Skeletal muscle tissue (tissue), 4 donors: ENCODE measurements around the gene RNGTT. TPM values are rescaled to one million over a fixed set of nuclear protein-coding genes. Genes with fewer than 3 reads are reported as not detected.
"Not testable (repeated sequence)": the region's sequence is repeated elsewhere in the genome, so short reads cannot be mapped to it uniquely, and the experiment has no call there.

Experiments used
- H3K27ac ChIP-seq: one replicate; pipeline ENCODE4 v1.7.0; 2013; ENCODE audit warnings: mild to moderate bottlenecking, low read depth, low read length, inconsistent platforms
- H3K27me3 ChIP-seq, 3 donors: one replicate each; pipeline ENCODE4 v1.7.0; 2013; ENCODE audit warnings: low read length in 3 of 3; ENCODE audit not compliant: control insufficient read depth in 3 of 3, insufficient read depth in 3 of 3
- H3K36me3 ChIP-seq, 3 donors: one replicate each; pipeline ENCODE4 v1.7.0; 2013; ENCODE audit warnings: low read length in 3 of 3; ENCODE audit not compliant: control insufficient read depth in 3 of 3, insufficient read depth in 3 of 3
- H3K4me1 ChIP-seq, 3 donors: one replicate each; pipeline ENCODE4 v1.7.0; 2013; ENCODE audit warnings: low read length in 3 of 3, mild to moderate bottlenecking in 3 of 3; ENCODE audit not compliant: control insufficient read depth in 3 of 3, insufficient read depth in 3 of 3
- H3K4me3 ChIP-seq, 3 donors: one replicate each; pipeline ENCODE4 v1.7.0; 2013; ENCODE audit warnings: low read length in 3 of 3
- H3K9ac ChIP-seq, 3 donors: one replicate each; pipeline ENCODE4 v1.7.0; 2013; ENCODE audit warnings: low read length in 3 of 3, mild to moderate bottlenecking in 3 of 3, moderate library complexity in 2 of 3, low read depth in 1 of 3
- H3K9me3 ChIP-seq, 3 donors: one replicate each; pipeline ENCODE4 v1.7.0; 2013; ENCODE audit warnings: low read length in 3 of 3; ENCODE audit not compliant: control insufficient read depth in 3 of 3
- total RNA-seq: library from RNA; depleted of rRNA; stranded (reverse); fragments of >200 nt; gene quantifications from one replicate; pipeline ENCODE4 v1.2.3, GENCODE V29; 2014
- donor health status: Osteomylitis.

Gene RNGTT
- total RNA-seq, 1 donor from 2014 or later, result 19.3 TPM

- Histone ChIP-seq H3K27ac (no peak overlapping the region), H3K36me3 (no peaks in the 10 kb centered on the region), H3K4me3 (no peak overlapping the region), H3K9ac (no peak overlapping the region), H3K9me3 (no peaks in the 10 kb centered on the region), H3K27me3 (no peaks in the 10 kb centered on the region), H3K4me1 (no peaks in the 10 kb centered on the region)
These were observed 17.9 kb downstream of the RNGTT start for GRCh38 chr6:88945415-88946008.

- Histone ChIP-seq H3K27me3 (no peaks in the 10 kb centered on the region), H3K36me3 (peaks cover 2 to 5% (median 3%) of the 10 kb centered on the region in 3 donors)
These were observed 29.9 kb downstream of the RNGTT start for GRCh38 chr6:88933521-88933920.

GRCh38 chr6:88932019-88932418 lies 31.4 kb downstream of the RNGTT start:
- H3K27ac ChIP-seq, H3K36me3 ChIP-seq, H3K9me3 ChIP-seq, H3K4me3 ChIP-seq, H3K27me3 ChIP-seq, H3K9ac ChIP-seq, H3K4me1 ChIP-seq: not testable (repeated sequence)

More at GRCh38 chr6:88933521-88933920, 29.9 kb downstream of the RNGTT start:
- H3K27ac ChIP-seq, result no peak overlapping the region
- peaks cover 0 to 4% (median 0%) of the 10 kb centered on the region in 3 donors for H3K9me3 ChIP-seq
- H3K4me3 ChIP-seq, result no peak overlapping the region
- H3K9ac ChIP-seq, result no peak overlapping the region
- no peaks in the 10 kb centered on the region for H3K4me1 ChIP-seq

GRCh38 chr6:88922775-88923548 lies 40.5 kb downstream of the RNGTT start:
- Histone ChIP-seq H3K9me3 (no peaks in the 10 kb centered on the region), H3K9ac (no peak overlapping the region), H3K27me3 (no peaks in the 10 kb centered on the region), H3K36me3 (peaks cover 0 to 4% (median 4%) of the 10 kb centered on the region in 3 donors), H3K27ac (no peak overlapping the region), H3K4me1 (no peaks in the 10 kb centered on the region), H3K4me3 (no peak overlapping the region)

- Histone ChIP-seq H3K9ac (no peak overlapping the region), H3K27ac (no peak overlapping the region), H3K4me1 (no peaks in the 10 kb centered on the region), H3K36me3 (peaks cover 0 to 4% (median 4%) of the 10 kb centered on the region in 3 donors), H3K4me3 (no peak overlapping the region), H3K27me3 (no peaks in the 10 kb centered on the region), H3K9me3 (no peaks in the 10 kb centered on the region)
These were observed 41.7 kb downstream of the RNGTT start for GRCh38 chr6:88921734-88922133.

GRCh38 chr6:88920774-88921733 lies 42.4 kb downstream of the RNGTT start:
- Histone ChIP-seq H3K4me1 (no peaks in the 10 kb centered on the region), H3K9ac (no peak overlapping the region), H3K27me3 (no peaks in the 10 kb centered on the region), H3K9me3 (no peaks in the 10 kb centered on the region), H3K27ac (no peak overlapping the region), H3K36me3 (peaks cover 0 to 4% (median 4%) of the 10 kb centered on the region in 3 donors), H3K4me3 (no peak overlapping the region)

GRCh38 chr6:88920088-88920487 lies 43.3 kb downstream of the RNGTT start:
- Histone ChIP-seq H3K9me3 (no peaks in the 10 kb centered on the region), H3K4me3 (no peak overlapping the region), H3K36me3 (no peaks in the 10 kb centered on the region), H3K9ac (no peak overlapping the region), H3K27ac (no peak overlapping the region), H3K4me1 (no peaks in the 10 kb centered on the region), H3K27me3 (no peaks in the 10 kb centered on the region)

- H3K9ac ChIP-seq, result no peak overlapping the region
- H3K27ac ChIP-seq, result no peak overlapping the region
- no peaks in the 10 kb centered on the region for H3K4me1 ChIP-seq
- H3K36me3 ChIP-seq, result no peaks in the 10 kb centered on the region
- no peaks in the 10 kb centered on the region for H3K9me3 ChIP-seq
- no peaks in the 10 kb centered on the region for H3K27me3 ChIP-seq
- no peak overlapping the region for H3K4me3 ChIP-seq
These were observed 44.4 kb downstream of the RNGTT start for GRCh38 chr6:88919032-88919431.

GRCh38 chr6:88916615-88917208 lies 46.7 kb downstream of the RNGTT start:
- no peaks in the 10 kb centered on the region for H3K36me3 ChIP-seq

More at GRCh38 chr6:88916615-88917208, 46.7 kb downstream of the RNGTT start:
- Histone ChIP-seq H3K9ac (no peak overlapping the region), H3K4me3 (no peak overlapping the region), H3K4me1 (no peaks in the 10 kb centered on the region), H3K27ac (no peak overlapping the region), H3K9me3 (no peaks in the 10 kb centered on the region), H3K27me3 (no peaks in the 10 kb centered on the region)
